Activated T-helper 2 cell treated with anti-CD3 and anti-CD28 coated beads, Interferon-gamma antibody, Interleukin-2, Interleukin-4, amounts not matched to agents 10 μg/mL and 5 μg/mL and 100 μg/mL, durations not matched to agents 14 hours and 24 hours and 36 hours (primary cell): ENCODE results near the gene RDX. TPM values are rescaled to one million over a fixed set of nuclear protein-coding genes. Genes with fewer than 3 reads are reported as not detected.

Source experiments
- DNase-seq: peaks from one replicate; pipeline ENCODE4 v3.0.0; 2021; ENCODE audit warnings: low spot score
- H3K27ac Mint-ChIP-seq: one replicate; pipeline ENCODE4 v1.8.0; 2021; ENCODE audit warnings: mixed read lengths
- H3K27me3 Mint-ChIP-seq: one replicate; pipeline ENCODE4 v1.8.0; 2021; ENCODE audit warnings: low read depth, mixed read lengths
- H3K36me3 Mint-ChIP-seq: one replicate; pipeline ENCODE4 v1.8.0; 2021; ENCODE audit warnings: low read depth, mixed read lengths
- H3K4me1 Mint-ChIP-seq: one replicate; pipeline ENCODE4 v1.8.0; 2021; ENCODE audit warnings: low read depth, mixed read lengths
- H3K4me3 Mint-ChIP-seq: one replicate; pipeline ENCODE4 v1.8.0; 2021; ENCODE audit warnings: low read depth, mild to moderate bottlenecking, moderate library complexity, mixed read lengths
- H3K9me3 Mint-ChIP-seq: one replicate; pipeline ENCODE4 v1.8.0; 2021; ENCODE audit warnings: mixed read lengths
- intact Hi-C: fragments of 100-400 bp; cut with micrococcal nuclease; formaldehyde crosslinking; loops from one replicate; pipeline ENCODE4 v1.15.1; 2023
- total RNA-seq: library from RNA; stranded (reverse); gene quantifications from 2 replicates; pipeline ENCODE4 v1.2.3, GENCODE V29; 2022

Gene RDX
- total RNA-seq, 1 donor from 2014 or later: 64.8 TPM

DNA sequence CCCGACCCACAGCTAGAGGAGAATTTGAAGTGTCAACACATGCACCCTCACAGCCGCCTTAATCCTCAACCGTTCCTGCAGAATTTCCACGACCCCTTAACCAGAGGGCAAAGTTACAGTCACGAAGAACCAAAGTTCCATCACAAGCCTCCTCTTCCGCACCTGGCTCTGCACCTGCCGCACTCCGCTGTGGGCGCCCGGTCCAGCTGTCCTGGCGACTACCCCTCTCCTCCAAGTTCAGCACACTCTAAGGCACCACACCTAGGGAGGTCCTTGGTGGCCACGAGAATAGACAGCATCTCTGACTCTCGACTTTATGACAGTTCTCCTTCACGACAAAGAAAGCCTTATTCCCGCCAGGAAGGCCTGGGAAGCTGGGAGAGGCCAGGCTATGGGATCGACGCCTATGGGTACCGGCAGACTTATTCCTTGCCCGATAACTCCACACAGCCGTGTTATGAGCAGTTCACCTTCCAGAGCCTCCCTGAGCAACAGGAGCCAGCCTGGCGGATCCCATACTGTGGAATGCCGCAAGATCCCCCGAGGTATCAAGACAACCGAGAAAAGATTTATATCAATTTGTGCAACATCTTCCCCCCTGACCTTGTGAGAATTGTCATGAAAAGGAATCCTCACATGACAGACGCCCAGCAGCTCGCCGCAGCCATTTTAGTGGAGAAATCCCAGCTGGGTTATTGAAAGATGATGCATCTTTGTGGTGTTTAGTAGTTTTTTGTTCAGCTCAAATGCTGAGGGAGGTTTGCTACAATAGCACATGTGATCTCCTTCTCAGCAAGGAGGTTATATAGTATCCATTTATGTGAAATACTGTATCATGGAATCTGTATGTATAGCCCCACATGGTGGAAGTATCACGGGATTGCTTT, 131.1 kb downstream of the RDX start:
- intact Hi-C loops: no loop called here
- H3K9me3 Mint-ChIP-seq: no peaks in the 10 kb centered on the region
- H3K27ac Mint-ChIP-seq: no peak overlapping the region
- DNase-seq: no peak
- no peak overlapping the region for H3K4me3 Mint-ChIP-seq
- H3K4me1 Mint-ChIP-seq: no peaks in the 10 kb centered on the region
- H3K36me3 Mint-ChIP-seq: peaks cover 28% of the 10 kb centered on the region
- peaks cover 7% of the 10 kb centered on the region for H3K27me3 Mint-ChIP-seq

DNA sequence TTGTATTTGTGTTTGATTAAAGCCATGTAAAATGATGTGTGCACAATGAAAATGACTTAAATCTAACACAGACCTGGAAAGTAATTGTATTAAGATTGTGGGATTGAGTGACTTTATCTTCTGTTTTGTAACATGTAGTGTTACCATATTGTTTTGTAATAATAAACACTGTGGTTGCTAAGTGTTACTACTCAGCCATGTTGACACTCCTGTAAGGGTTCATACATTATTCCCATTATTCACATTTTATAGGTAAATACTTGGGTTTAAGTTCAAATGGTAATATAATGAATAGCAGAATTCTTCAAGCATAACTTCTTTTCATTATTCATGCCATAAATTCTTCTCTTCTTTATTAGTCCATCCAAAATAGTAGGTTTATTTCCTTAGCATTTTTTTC, 134.2 kb downstream of the RDX start:
- DNase-seq: no peak
- no peak overlapping the region for H3K4me3 Mint-ChIP-seq
- no peaks in the 10 kb centered on the region for H3K9me3 Mint-ChIP-seq
- intact Hi-C loops: no loop called here
- peaks cover 37% of the 10 kb centered on the region for H3K36me3 Mint-ChIP-seq
- peaks cover 4% of the 10 kb centered on the region for H3K4me1 Mint-ChIP-seq
- H3K27ac Mint-ChIP-seq: no peak overlapping the region
- H3K27me3 Mint-ChIP-seq: peaks cover 5% of the 10 kb centered on the region

DNA sequence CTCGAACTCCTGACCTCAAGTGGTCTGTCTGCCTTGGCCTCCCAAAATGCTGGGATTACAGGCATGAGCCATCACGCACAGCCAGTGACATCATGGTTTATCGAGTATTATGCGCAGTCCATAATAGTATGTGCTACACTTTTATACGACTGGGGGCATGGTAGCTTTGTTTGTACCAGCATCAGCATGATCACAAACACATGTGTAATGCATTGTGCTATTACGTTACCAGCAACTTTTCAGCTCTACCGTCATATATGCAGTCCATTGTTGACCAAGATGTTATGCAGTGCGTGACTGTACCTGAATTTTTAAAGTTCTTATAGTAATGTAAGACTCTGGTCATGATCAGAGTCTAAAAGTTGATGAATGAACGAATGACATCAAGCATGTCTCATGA, 135.4 kb downstream of the RDX start:
- peaks cover 33% of the 10 kb centered on the region for H3K36me3 Mint-ChIP-seq

GRCh38 chr11:110160437-110160836, 136.0 kb downstream of the RDX start:
- H3K4me3 Mint-ChIP-seq: no peak overlapping the region
- H3K9me3 Mint-ChIP-seq: no peaks in the 10 kb centered on the region
- H3K27me3 Mint-ChIP-seq: peaks cover 3% of the 10 kb centered on the region
- intact Hi-C loops: no loop called here
- no peak overlapping the region for H3K27ac Mint-ChIP-seq
- no peak for DNase-seq
- H3K4me1 Mint-ChIP-seq: peaks cover 4% of the 10 kb centered on the region
- H3K36me3 Mint-ChIP-seq: peaks cover 30% of the 10 kb centered on the region

More for the DNA sequence above, 135.4 kb downstream of the RDX start:
- intact Hi-C loops: no loop called here
- Mint-ChIP-seq H3K4me3 (no peak overlapping the region), H3K9me3 (no peaks in the 10 kb centered on the region), H3K4me1 (peaks cover 4% of the 10 kb centered on the region), H3K27me3 (no peaks in the 10 kb centered on the region), H3K27ac (no peak overlapping the region)
- DNase-seq: no peak

DNA sequence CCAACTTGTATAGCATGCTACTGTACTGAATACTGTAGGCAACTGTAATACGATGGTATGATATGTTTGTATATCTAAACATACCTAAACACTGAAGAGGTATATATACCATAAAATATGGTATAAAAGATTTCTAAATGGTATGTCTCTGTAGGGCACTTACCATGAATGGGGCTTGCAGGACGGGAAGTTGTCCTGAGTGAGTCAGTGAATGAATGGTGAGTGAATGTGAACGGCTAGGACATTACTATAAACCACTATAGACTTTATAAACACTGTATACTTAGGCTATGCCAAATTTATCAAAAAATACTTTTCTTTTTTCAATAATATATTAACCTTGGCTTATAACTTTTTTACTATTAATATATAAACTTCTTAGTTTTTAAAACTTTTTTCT, 136.4 kb downstream of the RDX start:
- Mint-ChIP-seq H3K9me3 (no peaks in the 10 kb centered on the region), H3K36me3 (peaks cover 28% of the 10 kb centered on the region), H3K4me1 (peaks cover 4% of the 10 kb centered on the region), H3K27me3 (peaks cover 4% of the 10 kb centered on the region), H3K4me3 (no peak overlapping the region), H3K27ac (no peak overlapping the region)
- DNase-seq: no peak
- intact Hi-C loops: no loop called here

DNA sequence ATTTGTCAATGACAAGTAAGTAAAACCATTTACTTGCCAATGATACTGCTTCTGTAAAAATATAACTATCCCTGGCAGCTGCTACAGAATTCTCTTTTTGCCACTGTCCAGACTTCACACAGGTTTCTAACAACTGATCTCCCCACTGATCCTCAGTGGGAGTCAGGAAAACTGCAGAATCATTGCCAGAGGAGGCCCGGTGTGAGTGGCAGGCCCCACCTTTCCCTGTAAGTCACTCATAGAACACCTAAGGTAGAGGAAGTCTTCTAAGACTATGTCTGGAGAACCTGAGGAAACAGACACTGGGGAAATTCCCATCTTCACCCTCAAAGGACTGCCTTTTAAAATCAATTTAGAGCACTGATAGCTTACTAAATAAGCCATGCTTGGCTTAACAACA, 136.9 kb downstream of the RDX start:
- intact Hi-C loops: no loop called here
- Mint-ChIP-seq H3K4me1 (peaks cover 4% of the 10 kb centered on the region), H3K27me3 (peaks cover 4% of the 10 kb centered on the region), H3K4me3 (no peak overlapping the region), H3K9me3 (no peaks in the 10 kb centered on the region), H3K27ac (no peak overlapping the region), H3K36me3 (peaks cover 23% of the 10 kb centered on the region)
- no peak for DNase-seq

- Mint-ChIP-seq H3K4me1 (peaks cover 4% of the 10 kb centered on the region), H3K27ac (no peak overlapping the region), H3K36me3 (peaks cover 25% of the 10 kb centered on the region), H3K27me3 (peaks cover 4% of the 10 kb centered on the region), H3K4me3 (no peak overlapping the region), H3K9me3 (no peaks in the 10 kb centered on the region)
- DNase-seq: no peak
- intact Hi-C loops: no loop called here
These were observed 137.9 kb downstream of the RDX start for GRCh38 chr11:110158317-110159200.

GRCh38 chr11:110156503-110156902, 139.9 kb downstream of the RDX start:
- no peaks in the 10 kb centered on the region for H3K9me3 Mint-ChIP-seq
- intact Hi-C loops: no loop called here
- peaks cover 4% of the 10 kb centered on the region for H3K4me1 Mint-ChIP-seq
- no peak overlapping the region for H3K27ac Mint-ChIP-seq
- peaks cover 22% of the 10 kb centered on the region for H3K36me3 Mint-ChIP-seq
- DNase-seq: no peak
- peaks cover 4% of the 10 kb centered on the region for H3K27me3 Mint-ChIP-seq
- no peak overlapping the region for H3K4me3 Mint-ChIP-seq

DNA sequence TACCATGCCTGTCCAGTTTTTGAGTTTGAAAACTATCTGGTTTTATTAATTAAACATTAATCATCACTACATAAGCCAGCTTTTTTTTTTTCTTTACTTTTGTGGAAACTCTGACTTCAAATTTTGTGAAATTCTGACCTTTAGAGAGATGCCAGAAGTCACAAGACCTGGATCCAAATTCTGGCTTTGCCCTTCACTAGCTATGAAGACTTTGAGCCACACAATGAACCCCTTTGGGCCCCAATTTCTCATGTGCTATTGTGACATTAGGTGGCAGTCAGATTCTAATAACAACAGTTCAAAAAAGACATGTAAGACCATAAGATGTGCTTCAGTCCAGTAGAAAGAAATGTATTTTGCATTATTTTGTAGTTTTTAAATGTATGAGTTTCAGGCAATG, 142.9 kb downstream of the RDX start:
- no peaks in the 10 kb centered on the region for H3K9me3 Mint-ChIP-seq
- no peak overlapping the region for H3K27ac Mint-ChIP-seq
- peaks cover 7% of the 10 kb centered on the region for H3K27me3 Mint-ChIP-seq
- peaks cover 19% of the 10 kb centered on the region for H3K36me3 Mint-ChIP-seq
- H3K4me3 Mint-ChIP-seq: no peak overlapping the region
- intact Hi-C loops: no loop called here
- DNase-seq: no peak
- H3K4me1 Mint-ChIP-seq: peaks cover 11% of the 10 kb centered on the region

DNA sequence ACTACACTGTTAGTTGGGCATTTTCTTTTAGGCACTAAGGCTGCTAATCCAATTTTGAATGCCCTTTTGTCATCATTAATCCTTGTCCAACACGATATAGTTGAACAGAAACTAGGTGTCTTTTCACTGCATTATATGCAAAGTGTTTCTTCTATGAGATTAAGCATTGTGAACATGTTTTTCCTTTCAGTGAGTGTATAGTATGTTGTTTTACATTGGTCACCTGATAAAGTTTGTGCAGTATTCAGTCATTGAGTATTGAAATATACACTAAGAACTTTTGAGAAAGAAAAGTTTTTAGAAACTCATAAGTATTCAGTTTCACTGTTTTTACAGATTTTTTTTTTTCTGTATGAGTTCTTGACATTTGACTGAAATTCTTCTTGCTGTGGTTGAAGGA, 144.2 kb downstream of the RDX start:
- Mint-ChIP-seq H3K27ac (no peak overlapping the region), H3K4me3 (no peak overlapping the region), H3K27me3 (peaks cover 11% of the 10 kb centered on the region), H3K9me3 (no peaks in the 10 kb centered on the region), H3K4me1 (peaks cover 13% of the 10 kb centered on the region), H3K36me3 (peaks cover 14% of the 10 kb centered on the region)
- no peak for DNase-seq
- intact Hi-C loops: no loop called here

GRCh38 chr11:110148775-110149744, 147.4 kb downstream of the RDX start:
- Mint-ChIP-seq H3K27ac (no peak overlapping the region), H3K4me1 (peaks cover 19% of the 10 kb centered on the region), H3K27me3 (peaks cover 13% of the 10 kb centered on the region), H3K36me3 (peaks cover 16% of the 10 kb centered on the region), H3K9me3 (no peaks in the 10 kb centered on the region), H3K4me3 (no peak overlapping the region)
- DNase-seq: no peak
- intact Hi-C loops: loop anchor here (5.0 kb wide), 1 partner anchor 202 kb away; no protein-coding TSS in a partner anchor
